Adipose tissue (tissue), 3 donors: ENCODE measurements around the gene KLHL18. TPM values are rescaled to one million over a fixed set of nuclear protein-coding genes. Genes with fewer than 3 reads are reported as not detected.

Experiments
- H3K27ac ChIP-seq: one replicate; pipeline ENCODE4 v1.5.1; 2013; ENCODE audit warnings: low read depth, low read length
- WGBS, 3 donors: extraction: QIAGEN DNeasy Blood & Tissue Kit; methylation state at CpG; one replicate each; pipeline ENCODE4 v1.1.7; 2013; 5-methylcytosine and 5-hydroxymethylcytosine counted together
- polyA plus RNA-seq, 3 donors: library from polyadenylated mRNA; stranded (reverse); fragments of 200-250 nt; gene quantifications; one replicate each; pipeline ENCODE4 v1.2.3, GENCODE V29; 2013
- donor health status: healthy with polysubstance abuse.
- donor health status: Bipolar disorder and iron deficiency.
- donor health status: healthy.

KLHL18 gene
- polyA plus RNA-seq, 3 donors = 5.9 to 32.1 (median 31.9) TPM

DNA sequence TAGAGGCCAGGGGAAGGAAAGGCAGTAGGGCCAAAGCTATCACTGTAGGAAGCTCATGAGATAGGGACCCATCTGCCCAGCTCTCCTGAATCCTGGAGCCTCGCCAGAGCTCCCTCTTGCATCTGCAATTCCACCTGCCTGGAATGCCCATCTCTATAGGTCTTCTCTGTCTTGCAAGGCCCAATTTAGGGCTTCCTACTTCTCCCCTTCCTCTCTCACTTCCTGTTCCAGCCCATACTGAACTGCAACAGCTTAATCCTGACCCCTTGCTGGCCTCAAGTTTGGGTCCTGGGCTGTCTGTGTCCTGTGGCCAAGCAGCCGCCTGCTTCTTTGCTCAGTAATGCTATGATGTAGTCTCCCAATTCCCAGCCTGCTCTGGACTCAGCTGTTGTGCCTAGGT is 94.4 kb downstream of the KLHL18 start:
- H3K27ac ChIP-seq = no peak overlapping the region
- WGBS, 3 donors = 65 to 89% (median 84%) methylated on average over 2 of the region's 2 CpGs

DNA sequence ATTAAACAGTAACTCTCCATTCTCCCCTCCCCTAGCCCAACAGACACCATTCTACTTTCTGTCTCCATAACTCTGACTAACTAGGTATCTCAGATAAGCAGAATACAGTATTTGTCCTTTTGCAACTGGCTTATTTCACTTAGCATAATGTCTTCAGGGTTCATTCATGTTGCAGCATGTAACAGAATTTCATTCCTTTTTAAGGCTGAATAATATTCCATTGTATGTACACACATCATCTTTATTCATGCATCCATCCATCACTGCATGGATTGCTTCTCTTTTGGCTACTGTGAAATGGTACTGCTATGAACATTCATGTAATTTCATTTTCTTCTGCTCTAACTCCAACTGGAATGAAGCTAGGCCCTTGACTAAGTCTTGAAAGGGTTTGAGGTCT is 96.1 kb downstream of the KLHL18 start:
- no peak overlapping the region for H3K27ac ChIP-seq

DNA sequence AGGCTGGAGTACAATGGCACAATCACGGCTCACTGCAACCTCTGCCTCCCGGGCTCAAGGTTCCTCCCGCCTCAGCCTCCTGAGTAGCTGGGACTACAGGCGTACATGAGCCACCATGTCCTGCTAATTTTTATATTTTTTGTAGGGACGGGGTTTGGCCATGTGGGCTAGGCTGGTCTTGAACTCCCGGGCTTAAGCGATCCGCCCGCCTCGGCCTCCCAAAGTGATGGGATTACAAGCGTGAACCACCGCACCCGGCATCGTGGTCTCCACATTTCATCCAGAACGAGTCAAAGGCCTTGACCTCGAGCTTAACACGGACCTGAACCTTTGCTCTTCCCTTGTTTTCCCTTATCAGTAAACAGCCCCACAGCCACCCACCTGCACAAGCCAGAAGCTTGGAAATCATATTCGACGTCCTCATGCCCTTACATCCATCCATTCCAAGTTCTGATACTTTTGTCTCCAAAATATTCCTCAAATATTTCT is 96.7 kb downstream of the KLHL18 start:
- H3K27ac ChIP-seq = peak overlapping the region; percentile 48
- WGBS, 3 donors = 62 to 90% (median 88%) methylated on average over 19 of the region's 19 CpGs

DNA sequence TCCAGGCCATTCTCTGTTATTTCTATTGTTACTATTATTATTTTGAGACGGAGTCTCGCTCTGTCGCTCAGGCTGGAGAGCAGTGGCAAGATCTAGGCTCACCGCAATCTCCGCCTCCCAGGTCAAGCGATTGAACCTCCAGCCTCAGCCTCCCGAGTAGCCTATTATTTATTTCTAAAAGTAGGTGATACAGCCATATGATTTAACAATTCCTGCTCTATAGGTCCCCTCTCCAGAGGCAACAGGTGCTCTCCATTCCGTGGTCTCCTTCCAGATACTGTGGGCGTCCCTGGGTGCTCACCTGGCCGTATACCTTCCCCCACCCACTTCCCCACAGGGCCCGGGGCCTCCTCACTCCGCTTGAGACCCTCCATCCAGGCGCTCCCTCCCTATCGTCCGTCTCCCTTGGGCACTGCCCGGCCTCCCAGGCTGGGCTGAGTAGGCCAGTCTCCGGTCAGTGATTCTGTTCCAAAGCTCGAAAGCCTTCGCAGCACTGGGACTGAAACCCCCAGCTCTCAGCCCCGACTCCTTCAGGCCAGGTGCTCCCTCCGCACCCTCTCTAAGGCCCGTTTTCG is 97.4 kb downstream of the KLHL18 start:
- H3K27ac ChIP-seq = peak overlapping the region; percentile 48
- 5 to 16% (median 16%) methylated on average over 23 of the region's 23 CpGs for WGBS, 3 donors

DNA sequence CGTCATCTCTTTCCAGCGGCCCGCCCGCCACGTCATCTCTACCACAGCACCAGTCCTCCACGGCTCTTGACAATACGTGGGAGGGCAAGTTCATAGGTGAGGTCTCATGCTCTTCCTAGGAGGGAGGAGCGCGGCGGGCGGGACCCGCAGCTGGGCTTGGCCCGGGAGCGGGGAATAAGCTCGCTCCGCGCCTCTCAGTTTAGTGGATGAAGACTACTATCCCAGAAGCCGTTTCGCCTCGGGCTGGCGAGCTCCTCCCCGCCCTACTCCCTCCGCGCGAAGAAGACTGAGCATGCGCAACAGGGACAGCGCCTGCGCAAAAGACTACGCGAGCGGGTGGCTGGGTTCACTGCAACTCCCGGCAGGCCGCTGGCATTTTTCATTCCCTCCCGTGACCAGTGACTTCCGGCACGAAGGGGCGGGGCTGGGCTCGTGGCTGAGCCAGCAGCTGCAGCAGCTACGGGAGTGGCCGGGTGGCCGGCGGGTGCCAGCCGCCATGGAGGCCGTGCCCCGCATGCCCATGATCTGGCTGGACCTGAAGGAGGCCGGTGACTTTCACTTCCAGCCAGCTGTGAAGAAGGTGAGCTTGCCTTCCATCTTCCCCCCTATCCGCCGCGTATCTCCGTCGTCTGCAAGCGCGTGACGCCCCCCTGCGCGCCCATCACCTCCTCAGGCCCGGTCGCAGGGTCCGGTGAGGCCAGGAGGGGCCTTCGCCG is 98.0 kb downstream of the KLHL18 start, which contains the start of gene PTPN23:
TSS of gene PTPN23 (plus strand) at position 421 of the 716 bp plus-strand sequence. CDS start at position 497, 76 bp downstream.
- WGBS, 3 donors = 0 to 1% (median 0%) methylated on average over 61 of the region's 61 CpGs

DNA sequence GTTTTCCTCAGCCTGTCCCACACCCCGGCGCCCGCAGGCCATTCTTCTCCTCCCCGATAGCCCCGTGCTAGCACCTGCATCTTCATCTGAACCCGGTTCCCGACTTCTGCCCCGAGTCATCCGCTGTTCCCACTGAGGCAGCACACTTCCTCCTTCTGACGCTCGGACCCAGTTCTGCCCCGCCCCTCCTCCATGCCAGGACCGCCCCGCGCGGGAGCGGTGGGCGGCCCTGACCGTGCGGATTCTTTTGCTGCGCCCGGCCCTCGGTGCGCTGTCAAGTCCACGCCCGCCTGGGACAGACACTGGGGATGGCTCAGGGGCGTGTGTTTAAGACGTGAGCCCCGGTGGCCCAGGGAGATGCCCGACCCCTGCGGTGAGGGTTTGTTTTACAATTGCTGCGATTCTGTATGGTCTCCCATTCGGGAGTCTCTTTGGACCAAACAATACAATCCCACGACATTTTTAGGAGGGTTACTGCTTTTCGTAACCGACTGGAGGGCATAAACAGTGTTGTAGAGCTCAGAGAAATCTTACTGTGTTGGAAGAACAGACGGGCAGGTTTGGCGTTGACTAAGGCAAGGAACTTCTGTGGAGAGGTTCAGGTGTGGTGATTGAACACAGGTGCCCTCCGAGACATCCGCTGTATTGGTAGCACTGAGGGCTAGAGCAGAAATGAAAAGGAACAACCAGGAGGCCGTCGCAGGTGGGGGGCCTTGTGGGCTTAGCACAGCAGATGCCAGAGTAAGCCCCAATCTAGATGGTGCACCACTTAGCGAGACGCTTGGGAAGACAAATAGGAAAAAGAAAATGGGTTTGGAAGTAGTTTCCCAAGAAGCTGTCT is 98.8 kb downstream of the KLHL18 start:
- WGBS, 3 donors = 4 to 8% (median 6%) methylated on average over 44 of the region's 44 CpGs
- peak overlapping the region; percentile 23 for H3K27ac ChIP-seq

More for the DNA sequence above, 98.0 kb downstream of the KLHL18 start, which contains the start of gene PTPN23:
- peak within 1 kb of the TSS; percentile 48 for H3K27ac ChIP-seq

DNA sequence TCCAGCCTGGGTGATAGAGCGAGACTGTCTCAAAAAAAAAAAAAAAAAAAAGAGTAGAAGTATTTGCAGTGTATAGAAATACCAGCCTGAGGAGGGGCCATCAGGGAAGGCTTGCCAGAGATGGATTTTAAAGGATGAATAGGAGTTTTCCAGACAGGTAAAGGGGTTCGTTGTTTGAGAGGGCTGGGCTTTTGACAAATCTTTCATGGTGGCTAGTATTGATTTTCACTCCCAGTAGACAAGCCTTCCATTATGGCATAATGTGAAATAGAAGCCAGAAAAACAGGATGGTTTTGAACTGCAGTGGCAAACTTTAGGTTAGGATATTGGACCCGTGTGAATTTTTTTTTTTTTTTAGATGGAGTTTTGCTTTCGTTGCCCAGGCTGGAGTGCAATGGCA is 101.7 kb downstream of the KLHL18 start:
- H3K27ac ChIP-seq = no peak overlapping the region
- 55 to 89% (median 87%) methylated on average over 3 to 4 of the region's 4 CpGs for WGBS, 3 donors

DNA sequence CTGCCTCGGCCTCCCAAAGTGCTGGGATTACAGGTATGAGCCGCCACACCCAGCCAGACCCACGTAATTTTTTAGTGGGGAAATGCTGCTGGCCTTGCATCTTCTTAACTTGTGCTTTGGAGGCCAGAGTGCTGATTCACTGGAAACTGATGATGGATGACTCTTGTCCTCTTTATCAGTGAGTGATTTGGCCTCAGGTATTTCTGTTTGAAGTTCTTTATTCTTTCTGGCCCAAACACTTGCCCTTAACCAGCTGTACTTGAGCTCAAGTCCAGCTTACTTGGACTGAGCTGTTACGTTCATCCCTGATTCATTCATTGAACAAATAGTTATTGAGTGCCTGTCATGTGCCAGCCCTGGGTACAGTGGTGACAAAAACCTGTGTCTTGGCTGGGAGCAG is 102.3 kb downstream of the KLHL18 start:
- 76 to 91% (median 82%) methylated on average over 4 of the region's 4 CpGs for WGBS, 3 donors
- no peak overlapping the region for H3K27ac ChIP-seq

DNA sequence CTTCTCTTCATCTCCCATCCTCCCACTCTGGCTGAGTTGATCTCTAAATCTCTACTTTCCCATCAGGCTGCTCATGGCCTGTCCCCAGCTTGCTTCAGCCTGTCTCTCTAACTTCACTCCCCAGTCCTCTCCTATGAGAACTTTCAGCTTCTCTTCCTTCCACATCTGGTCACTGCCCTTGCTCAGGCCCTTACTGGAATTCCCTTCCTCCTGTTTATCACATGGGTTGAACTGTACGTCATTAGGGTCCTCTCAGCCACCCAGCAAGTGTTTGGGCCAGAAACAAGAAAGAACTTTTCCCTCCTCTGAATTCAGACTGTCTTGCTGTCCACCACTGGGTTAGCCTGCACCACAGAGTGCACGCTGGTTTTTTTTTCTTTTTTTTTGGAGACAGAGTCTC is 103.1 kb downstream of the KLHL18 start:
- WGBS, 3 donors = 72 to 76% (median 74%) methylated on average over 2 of the region's 2 CpGs
- no peak overlapping the region for H3K27ac ChIP-seq

DNA sequence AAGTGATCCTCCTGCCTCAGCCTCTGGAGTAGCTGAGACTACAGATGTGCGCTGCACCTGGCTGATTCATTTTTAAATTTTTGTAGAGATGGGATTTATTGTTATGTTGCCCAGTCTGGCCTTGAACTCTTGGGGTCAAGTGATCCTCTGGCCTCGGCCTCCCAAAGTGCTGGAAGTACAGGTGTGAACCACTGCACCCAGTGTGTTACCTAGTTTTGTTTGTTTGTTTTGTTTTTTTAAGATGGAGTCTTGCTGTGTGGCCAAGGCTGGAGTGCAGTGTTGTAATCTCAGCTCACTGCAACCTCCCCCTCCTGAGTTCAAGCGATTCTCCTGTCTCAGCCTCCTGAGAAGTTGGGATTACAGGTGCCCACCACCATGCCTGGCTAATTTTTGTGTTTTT is 110.2 kb downstream of the KLHL18 start:
- no peak overlapping the region for H3K27ac ChIP-seq
- WGBS, 3 donors = 94 to 98% (median 96%) methylated on average over 3 of the region's 3 CpGs

DNA sequence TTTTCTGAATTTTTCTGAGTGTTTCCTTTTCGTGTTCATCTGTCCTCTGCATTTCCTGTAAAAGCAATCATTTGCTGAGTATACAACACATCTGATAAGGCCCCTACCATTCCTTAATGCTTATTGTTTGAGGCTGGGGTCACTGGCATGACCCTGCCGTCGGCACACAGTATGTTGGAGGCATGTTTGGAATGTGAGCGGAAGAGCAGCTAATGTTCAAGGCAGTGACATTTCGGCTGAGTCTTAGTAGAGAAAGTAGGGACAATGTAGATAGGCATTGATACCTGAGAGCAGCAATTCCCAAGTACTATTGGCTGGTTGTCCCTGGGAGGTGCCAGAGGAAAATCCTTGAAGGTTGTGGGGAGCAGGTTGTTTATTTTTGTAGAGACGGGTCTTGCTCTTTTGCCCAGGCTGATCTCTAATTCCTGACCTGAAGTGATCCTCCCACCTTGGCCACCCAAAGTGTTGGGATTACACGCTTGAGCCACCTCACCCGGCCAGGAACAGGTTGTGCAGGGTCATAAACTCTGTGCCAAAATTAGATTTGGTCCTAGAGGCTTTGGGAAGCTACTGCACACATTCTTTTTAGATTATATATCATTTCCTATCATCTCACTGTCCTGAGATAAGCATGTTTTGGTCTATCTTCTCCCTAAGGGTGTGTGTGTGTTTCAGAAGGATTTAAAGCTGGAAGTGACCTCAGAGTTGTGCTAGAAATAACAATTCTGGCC is 111.6 kb downstream of the KLHL18 start:
- WGBS, 3 donors = 29 to 70% (median 55%) methylated on average over 8 of the region's 8 CpGs
- H3K27ac ChIP-seq = no peak overlapping the region

DNA sequence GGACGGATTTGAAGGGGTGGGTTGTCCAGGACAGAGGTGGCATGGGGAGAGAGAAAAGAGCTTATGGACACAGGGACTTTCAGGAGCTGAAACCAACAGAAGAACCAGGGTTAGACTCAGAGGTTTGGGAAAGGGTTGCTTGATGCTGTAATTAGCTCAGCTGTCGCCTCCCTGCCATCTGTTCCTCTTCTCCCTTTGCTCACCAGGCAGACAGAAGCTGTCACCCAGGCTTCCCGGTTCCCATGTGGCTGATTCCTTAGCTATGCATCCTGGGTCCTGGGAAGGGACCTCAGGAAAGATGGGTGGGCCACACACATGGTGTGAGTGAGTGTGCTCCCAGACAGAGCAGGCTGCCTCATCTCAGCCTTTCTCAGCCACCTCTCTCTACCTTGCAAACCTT is 112.1 kb downstream of the KLHL18 start:
- 53 to 69% (median 61%) methylated on average over 3 of the region's 3 CpGs for WGBS, 3 donors
- H3K27ac ChIP-seq = no peak overlapping the region

Other genes with a start within 250 kb of the KLHL18 start
- 10 to 100 TPM; 10.8 to 18.8 (median 15.4) TPM for gene SETD2, start 118.8 kb upstream of the KLHL18 start, polyA plus RNA-seq
- 10 to 100 TPM in 1 of 3 donors, 1 to 10 TPM in 2; 6.3 to 10.4 (median 9.2) TPM for gene KIF9, start 145 bp upstream of the KLHL18 start, polyA plus RNA-seq
- gene PTPN23, start 98.1 kb downstream of the KLHL18 start, polyA plus RNA-seq = 10 to 100 TPM; 10.0 to 16.0 (median 14.5) TPM
- 10 to 100 TPM; 26.4 to 46.5 (median 29.1) TPM for gene SCAP, start 193.0 kb downstream of the KLHL18 start, polyA plus RNA-seq
- 10 to 100 TPM; 17.8 to 31.9 (median 22.4) TPM for gene ELP6, start 230.8 kb downstream of the KLHL18 start, polyA plus RNA-seq